GM19025 (cell line): ENCODE results near the gene SUPT4H1.

Experiments used
- ATAC-seq: cut with Tn5 transposase; IDR thresholded peaks from one replicate; pipeline ENCODE4 v1.9.1; 2021; ENCODE audit warnings: mild to moderate bottlenecking, low read depth, moderate library complexity; ENCODE audit not compliant: unreplicated experiment

The SUPT4H1 gene

DNA sequence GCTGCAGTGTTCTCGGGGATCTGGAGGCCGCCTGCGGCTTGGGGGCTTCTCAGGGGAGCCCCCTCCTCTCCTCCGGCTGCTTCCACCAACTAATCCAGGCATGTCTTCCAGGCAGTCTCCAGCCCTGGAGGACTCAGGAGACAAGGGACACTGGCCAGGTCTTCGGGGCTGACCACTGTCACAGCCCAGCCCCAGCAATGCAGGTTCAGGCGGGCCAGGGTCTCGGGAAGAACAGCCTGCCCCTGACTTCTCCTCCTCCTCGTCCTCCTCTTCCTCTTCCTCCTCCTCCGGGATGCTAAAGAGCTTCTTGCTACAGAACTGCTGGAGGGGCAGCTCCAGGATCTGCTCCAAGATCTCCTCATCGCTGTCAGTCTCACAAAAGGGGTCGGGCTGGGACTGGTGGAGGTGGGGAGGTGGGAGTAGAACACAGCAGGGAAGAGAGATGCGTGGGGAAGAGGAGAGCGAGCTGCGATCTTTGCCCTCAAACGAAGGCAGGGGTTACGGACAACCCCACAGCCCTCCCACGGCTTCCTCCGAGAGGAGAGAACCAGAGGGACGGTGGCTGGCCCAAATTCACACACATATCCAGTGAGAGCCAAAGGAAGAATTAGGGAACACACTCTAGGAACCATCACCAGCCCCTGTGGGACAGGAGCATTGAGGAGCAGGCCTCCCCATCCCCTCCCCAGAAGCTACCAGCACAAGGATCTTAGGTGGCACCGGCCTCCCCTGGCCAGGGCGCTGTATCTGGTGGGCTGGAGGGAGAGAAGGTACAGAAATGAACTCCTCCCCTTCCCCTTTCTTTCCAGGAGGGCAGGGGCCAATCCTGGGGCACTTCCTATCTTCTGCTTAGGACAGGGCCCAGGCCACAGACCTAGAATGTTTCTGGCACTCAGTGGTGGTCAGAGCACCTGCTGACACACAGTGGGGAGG lies 42.8 kb downstream of the SUPT4H1 start:
- no peak for ATAC-seq

DNA sequence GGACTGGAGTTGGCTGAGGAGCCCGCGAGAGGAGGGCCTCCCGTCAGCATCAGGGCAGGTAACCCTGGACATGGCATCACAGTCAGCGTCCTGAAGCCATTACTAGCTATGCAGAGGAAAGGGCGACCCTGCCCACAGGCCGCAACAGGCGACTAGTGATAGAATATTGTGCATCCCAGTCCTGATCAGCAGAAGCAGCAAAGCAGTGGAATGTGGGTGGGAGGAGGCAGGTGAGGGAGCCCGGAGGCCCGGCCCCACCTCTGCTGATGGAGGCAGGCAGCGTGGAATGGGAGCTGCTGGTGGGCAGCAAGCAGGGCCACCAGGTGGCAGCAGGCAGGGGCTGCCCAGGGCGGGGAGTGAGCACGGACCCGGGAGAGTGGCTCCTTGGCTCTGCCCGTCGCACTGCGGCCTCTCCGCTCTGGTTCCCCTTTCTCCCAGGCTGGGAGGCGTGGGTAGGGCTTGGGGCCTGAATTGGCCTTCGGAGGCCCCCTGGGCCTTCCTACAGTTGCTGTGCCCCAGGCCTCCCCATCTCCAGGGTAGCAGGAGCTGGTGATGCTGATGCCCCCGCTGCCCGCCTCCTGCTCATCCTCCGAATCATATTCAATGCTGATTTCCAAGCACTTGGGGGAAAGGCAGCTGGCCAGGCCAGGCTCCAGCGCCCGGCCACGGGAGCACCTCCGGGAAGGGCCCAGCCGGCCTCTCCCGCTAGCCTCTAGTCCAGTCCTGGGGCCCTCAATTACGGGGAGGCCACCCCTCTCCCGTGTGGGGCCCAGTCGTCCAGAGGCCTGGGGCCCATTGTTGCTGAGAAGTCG lies 43.6 kb downstream of the SUPT4H1 start:
- ATAC-seq, result no peak

- ATAC-seq, result no peak
These were observed 44.4 kb downstream of the SUPT4H1 start for GRCh38 chr17:58307468-58308172.

GRCh38 chr17:58306131-58306951 lies 45.7 kb downstream of the SUPT4H1 start:
- ATAC-seq, result no peak

- no peak for ATAC-seq
These were observed 46.4 kb downstream of the SUPT4H1 start for GRCh38 chr17:58305626-58306025.

GRCh38 chr17:58304750-58305486 lies 47.1 kb downstream of the SUPT4H1 start:
- no peak for ATAC-seq

GRCh38 chr17:58303971-58304749 lies 47.8 kb downstream of the SUPT4H1 start:
- no peak for ATAC-seq

DNA sequence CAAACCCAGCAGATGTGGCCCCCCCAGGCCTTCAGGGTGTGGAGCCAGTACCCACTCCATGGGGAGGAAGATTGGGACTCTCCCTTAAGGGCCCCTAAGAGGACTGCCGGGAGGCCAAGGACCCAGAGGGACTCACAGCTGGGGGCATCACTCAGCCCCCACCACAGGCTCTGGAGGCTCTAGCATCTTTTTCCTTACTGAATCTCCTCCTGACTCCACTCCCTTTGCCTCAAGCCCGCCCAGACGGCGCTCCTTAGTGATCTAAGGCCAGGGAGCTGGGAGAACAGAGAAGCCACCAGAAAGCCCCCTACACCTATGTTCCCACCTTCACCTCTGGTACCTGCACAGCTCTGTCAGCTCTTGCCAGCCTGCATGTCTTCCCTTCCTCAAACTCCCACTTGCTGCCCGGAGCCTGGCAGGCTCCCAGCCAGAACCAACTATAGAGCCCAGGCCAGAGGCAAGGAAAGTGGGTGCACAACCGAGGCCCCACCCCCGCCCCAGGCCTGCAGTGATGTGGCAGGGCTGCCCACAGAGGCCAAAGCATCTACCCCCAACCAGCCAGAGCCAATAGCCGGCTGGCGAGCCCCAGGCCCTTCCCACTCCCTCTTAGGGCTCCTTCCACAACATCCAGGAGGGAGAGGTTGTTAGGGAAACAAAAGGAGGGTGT lies 48.9 kb downstream of the SUPT4H1 start:
- ATAC-seq, result no peak

DNA sequence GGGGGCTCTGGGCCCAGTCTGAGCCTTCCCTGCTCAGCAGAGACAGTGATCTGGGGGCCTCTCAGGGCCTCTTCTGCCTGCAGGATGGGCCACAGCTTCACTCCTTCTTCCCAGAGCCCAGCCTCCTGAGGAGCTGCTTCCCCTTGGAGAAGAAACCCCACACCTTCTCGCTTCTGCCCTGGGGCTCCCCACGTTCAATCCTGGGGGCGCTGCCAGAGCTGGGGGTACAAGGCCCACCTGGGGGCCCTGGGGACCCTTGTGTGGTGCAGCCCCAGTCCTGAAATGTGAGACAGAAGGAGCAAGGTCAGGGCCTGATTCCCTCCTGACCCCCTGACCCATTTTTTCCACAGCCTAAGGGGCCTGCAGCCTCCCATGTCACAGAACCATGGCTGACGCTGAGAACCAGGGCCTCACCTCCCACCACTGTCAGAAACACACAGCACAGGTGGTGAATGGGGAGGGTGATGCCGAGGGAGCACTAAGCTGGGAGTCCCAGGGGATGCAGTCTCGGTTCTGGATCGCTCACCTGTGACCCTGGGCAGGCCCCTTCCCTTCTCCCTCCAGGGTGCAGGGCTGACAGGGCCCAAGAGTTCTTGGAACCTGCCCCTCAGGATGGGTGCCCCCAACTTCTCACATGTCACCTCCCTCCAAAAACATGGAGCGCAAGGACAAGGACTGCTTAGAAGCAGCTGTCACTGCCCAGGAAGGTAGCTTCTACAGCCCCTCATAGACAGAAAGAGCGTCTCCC lies 49.7 kb downstream of the SUPT4H1 start:
- ATAC-seq, result no peak

DNA sequence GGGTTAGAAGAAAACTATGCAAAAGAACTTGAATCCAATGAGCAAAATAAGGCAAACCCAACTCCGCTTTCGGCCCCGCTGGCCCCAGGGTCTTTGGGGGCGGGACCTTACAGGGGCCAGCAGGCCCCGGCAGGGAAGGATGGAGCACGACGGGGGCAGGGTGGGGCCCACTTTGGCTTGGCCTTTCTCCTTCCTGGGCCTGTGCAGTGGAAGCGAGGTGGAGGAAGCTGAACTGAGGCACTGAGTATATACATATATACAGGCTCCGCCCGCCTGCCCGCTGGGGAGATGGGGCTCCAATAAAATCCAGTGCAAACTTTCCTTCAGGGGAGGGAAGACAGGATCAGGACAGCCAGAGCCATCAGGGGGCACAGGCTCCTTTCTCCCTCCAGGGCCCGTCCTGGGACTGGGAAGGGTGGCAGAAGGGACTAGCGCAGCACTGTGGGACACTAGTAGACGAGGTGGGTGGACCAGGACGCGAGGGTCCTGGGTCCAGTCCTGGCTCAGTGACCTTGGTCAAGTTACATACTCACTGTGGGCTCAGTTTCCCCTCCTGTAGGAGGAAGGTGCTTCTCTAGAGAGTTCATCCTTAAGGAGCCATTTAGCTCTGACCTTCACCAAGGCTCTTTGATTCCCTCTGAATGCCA lies 50.4 kb downstream of the SUPT4H1 start:
- ATAC-seq, result no peak

DNA sequence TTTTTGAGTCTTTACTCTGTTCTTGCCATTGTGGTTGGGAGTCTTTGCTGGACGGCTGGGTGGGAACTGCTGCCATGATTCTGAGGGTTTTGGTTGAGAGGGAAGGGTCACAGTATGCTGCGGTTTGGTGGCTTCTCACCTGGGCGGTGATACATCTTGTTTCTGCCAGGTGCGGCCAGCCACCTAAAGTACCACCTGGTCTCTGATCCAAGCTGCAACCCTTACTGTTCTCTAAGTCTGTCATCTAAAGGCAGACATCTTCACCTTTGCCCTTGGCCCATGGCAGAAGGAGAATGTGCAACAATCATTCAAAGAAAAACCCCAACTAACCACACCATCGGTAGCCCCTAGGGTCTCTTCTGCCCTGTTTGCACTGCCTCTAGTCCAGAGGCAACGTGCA lies 51.7 kb downstream of the SUPT4H1 start:
- ATAC-seq, result no peak
